Measurements from ENCODE around the gene HSBP1L1.

DNA sequence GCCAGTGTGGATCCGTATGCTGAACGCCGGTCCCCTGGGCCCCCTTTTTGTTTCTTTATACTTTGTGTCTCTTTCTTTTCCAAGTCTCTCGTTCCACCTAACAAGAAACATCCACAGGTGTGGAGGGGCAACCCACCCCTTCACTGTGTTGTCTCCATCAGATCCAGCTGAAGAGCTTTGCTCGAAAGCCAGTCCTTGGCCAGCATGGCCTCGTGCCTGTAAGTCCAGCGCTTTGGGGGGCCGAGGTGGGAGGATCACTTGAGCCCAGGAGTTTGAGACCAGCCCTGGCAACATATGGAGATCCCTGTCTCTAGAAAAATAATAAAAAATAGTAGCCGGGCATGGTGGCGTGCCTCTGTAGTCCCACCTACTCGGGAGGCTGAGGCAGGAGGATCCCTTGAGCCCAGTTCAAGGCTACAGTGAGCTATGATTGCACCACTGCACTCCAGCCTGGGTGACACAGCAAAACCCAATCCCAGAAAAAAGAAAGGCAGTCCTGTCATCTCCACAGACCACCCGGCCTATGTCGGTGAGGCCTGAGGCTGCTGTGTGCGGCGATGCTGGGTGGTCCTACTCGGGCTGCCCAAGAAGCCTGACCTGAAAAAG lies 3.4 kb upstream of the HSBP1L1 start:
- TF ChIP-seq, protein P1, sequence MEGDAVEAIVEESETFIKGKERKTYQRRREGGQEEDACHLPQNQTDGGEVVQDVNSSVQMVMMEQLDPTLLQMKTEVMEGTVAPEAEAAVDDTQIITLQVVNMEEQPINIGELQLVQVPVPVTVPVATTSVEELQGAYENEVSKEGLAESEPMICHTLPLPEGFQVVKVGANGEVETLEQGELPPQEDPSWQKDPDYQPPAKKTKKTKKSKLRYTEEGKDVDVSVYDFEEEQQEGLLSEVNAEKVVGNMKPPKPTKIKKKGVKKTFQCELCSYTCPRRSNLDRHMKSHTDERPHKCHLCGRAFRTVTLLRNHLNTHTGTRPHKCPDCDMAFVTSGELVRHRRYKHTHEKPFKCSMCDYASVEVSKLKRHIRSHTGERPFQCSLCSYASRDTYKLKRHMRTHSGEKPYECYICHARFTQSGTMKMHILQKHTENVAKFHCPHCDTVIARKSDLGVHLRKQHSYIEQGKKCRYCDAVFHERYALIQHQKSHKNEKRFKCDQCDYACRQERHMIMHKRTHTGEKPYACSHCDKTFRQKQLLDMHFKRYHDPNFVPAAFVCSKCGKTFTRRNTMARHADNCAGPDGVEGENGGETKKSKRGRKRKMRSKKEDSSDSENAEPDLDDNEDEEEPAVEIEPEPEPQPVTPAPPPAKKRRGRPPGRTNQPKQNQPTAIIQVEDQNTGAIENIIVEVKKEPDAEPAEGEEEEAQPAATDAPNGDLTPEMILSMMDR (IDR thresholded peaks at IDR 0.05), result no peak
- TF ChIP-seq EP300 (IDR thresholded peaks at IDR 0.05), result no peak
- TF ChIP-seq POLR2A (IDR thresholded peaks at IDR 0.05), result no peak

Measured in stomach (tissue), 4 donors.